Measurements from ENCODE around the gene SNTG2. TPM values are rescaled to one million over a fixed set of nuclear protein-coding genes. Genes with fewer than 3 reads are reported as not detected.

SNTG2 gene
- total and polyA plus RNA-seq, 2 donors (not counting 3 experiments of a cell fraction or from before 2014, with no cell fraction given), result not detected

GRCh38 chr2:1318366-1319009 lies 367.8 kb downstream of the SNTG2 start:
- Histone ChIP-seq H3K27ac (ENCODE audit: insufficient read depth, low read depth, low read length) (no peak overlapping the region), H3K9me1 (replicated peaks; ENCODE audit: control insufficient read depth, extremely low read depth, insufficient read depth, low read length) (no peaks in the 10 kb centered on the region), H3K4me2 (ENCODE audit: insufficient read depth, low read length) (no peak overlapping the region), H2AFZ (ENCODE audit: low read depth, low read length) (no peak overlapping the region), H4K20me1 (replicated peaks; ENCODE audit: control insufficient read depth, extremely low read depth, insufficient read depth, low read length) (no peaks in the 10 kb centered on the region), H3K9ac (replicated peaks; ENCODE audit: extremely low read depth, insufficient read depth, low read length) (no peak overlapping the region), H3K9me3 (replicated peaks; ENCODE audit: control insufficient read depth, insufficient read depth, low read length) (peaks cover 4% of the 10 kb centered on the region), H3K27me3 (ENCODE audit: control insufficient read depth in 2 of 2, insufficient read depth in 2 of 2, low read length in 2 of 2) (no peaks in the 10 kb centered on the region), H3K79me2 (ENCODE audit: control insufficient read depth, insufficient read depth, low read length) (no peaks in the 10 kb centered on the region), H3K4me1 (ENCODE audit: control insufficient read depth, extremely low read depth, insufficient read depth, low read length) (no peaks in the 10 kb centered on the region), H3K36me3 (ENCODE audit: control insufficient read depth in 2 of 2, extremely low read depth in 1 of 2, insufficient read depth in 2 of 2, low read length in 2 of 2) (no peaks in the 10 kb centered on the region), H3K4me3 (replicated peaks in 1 of 3; ENCODE audit: insufficient read depth in 1 of 3, low read depth in 1 of 3, low read length in 3 of 3) (no peak overlapping the region)
- DNase-seq (ENCODE audit: low read depth, low spot score) (no peak), FAIRE-seq (no peak)
- dilution Hi-C loops (cut with MboI; ENCODE audit: extremely low pct_ligation_motif_present, low sequenced_read_pairs) (no loop called here), intact Hi-C loops (cut with micrococcal nuclease) (no loop called here)
- BruUV-seq (replicated peaks), result no TSS peak
- ChIA-PET POLR2A (no interaction called here), CTCF (no interaction called here)
- no peak for TF ChIP-seq GATA2 (IDR thresholded peaks at IDR 0.05; ENCODE audit: insufficient read depth, insufficient read length, low read depth, low read length)
- no peak for TF ChIP-seq CTCF (IDR thresholded peaks at IDR 0.05; ENCODE audit: extremely low read depth in 1 of 2, insufficient read depth in 1 of 2, low read depth in 1 of 2, low read length in 2 of 2)
- TF ChIP-seq MAX (IDR thresholded peaks at IDR 0.05; ENCODE audit: insufficient read depth, insufficient read length), result no peak
- TF ChIP-seq POLR2A (IDR thresholded peaks at IDR 0.05; ENCODE audit: low read depth, low read length), result no peak
- TF ChIP-seq EZH2 (IDR thresholded peaks at IDR 0.05; ENCODE audit: borderline replicate concordance, low read depth, low read length, severe bottlenecking), result no peak
- no peak for TF ChIP-seq MYC (IDR thresholded peaks at IDR 0.05; ENCODE audit: low read depth, low read length)
- no peak for TF ChIP-seq FOS (IDR thresholded peaks at IDR 0.05; ENCODE audit: borderline replicate concordance, insufficient read depth, low read length)
- TF ChIP-seq POLR2AphosphoS5 (IDR thresholded peaks at IDR 0.05; ENCODE audit: insufficient read depth, low read depth, low read length), result no peak
- no peak for TF ChIP-seq JUN (IDR thresholded peaks at IDR 0.05; ENCODE audit: borderline replicate concordance, insufficient read depth, insufficient read length, low read depth)
